CD4-positive, alpha-beta memory T cell (primary cell): ENCODE data around the gene GNG7. TPM values are rescaled to one million over a fixed set of nuclear protein-coding genes. Genes with fewer than 3 reads are reported as not detected.
A peak's percentile ranks its signal among the peaks of the same experiment; 100 is the strongest.

Source experiments
- CTCF ChIA-PET: fragments of 350-600 bp; sonication (Branson Sonifier 250); formaldehyde crosslinking; loops from one replicate; lab custom pipeline; 2021; ENCODE audit warnings: inconsistent platforms; ENCODE audit not compliant: partially characterized antibody; lab: Charles Lee
- POLR2A ChIA-PET: fragments of 350-600 bp; sonication (Branson Sonifier 250); formaldehyde crosslinking; loops from one replicate; lab custom pipeline; 2021; ENCODE audit not compliant: partially characterized antibody; lab: Charles Lee
- DNase-seq, 5 donors: peaks; one replicate each; pipeline versions ENCODE4 v3.0.0 to v3.0.0-alpha.2; 2020 to 2022; ENCODE audit warnings: mixed read lengths in 1 of 5
- H3K27ac ChIP-seq: one replicate; pipeline ENCODE4 v1.7.0; 2013; ENCODE audit warnings: low read depth, low read length
- H3K27me3 ChIP-seq: 2 replicates; pipeline ENCODE4 v1.7.0; 2013; ENCODE audit warnings: mild to moderate bottlenecking, low read length, moderate library complexity; ENCODE audit not compliant: insufficient read depth
- H3K36me3 ChIP-seq: 2 replicates; pipeline ENCODE4 v1.7.0; 2013; ENCODE audit warnings: mild to moderate bottlenecking, low read length, moderate library complexity; ENCODE audit not compliant: insufficient read depth
- H3K4me1 ChIP-seq: 2 replicates; pipeline ENCODE4 v1.7.0; 2013; ENCODE audit warnings: mild to moderate bottlenecking, low read length, moderate library complexity; ENCODE audit not compliant: insufficient read depth
- H3K4me3 ChIP-seq, 2 donors: one replicate each; pipeline ENCODE4 v1.7.0; 2013; ENCODE audit warnings: low read length in 2 of 2, mild to moderate bottlenecking in 1 of 2
- H3K9me3 ChIP-seq, 2 donors: one replicate each; pipeline ENCODE4 v1.7.0; 2013; ENCODE audit warnings: low read length in 2 of 2, control low read depth in 1 of 2; ENCODE audit not compliant: control insufficient read depth in 1 of 2
- H3K27ac Mint-ChIP-seq, 7 donors: one replicate each; pipeline ENCODE4 v1.8.0; 2020 to 2021; ENCODE audit warnings: mixed read lengths in 7 of 7, mild to moderate bottlenecking in 6 of 7, inconsistent platforms in 3 of 7, moderate library complexity in 3 of 7
- H3K27me3 Mint-ChIP-seq, 2 donors: one replicate each; pipeline ENCODE4 v1.8.0; 2020 to 2021; ENCODE audit warnings: mixed read lengths in 2 of 2
- H3K36me3 Mint-ChIP-seq, 2 donors: one replicate each; pipeline ENCODE4 v1.8.0; 2020 to 2021; ENCODE audit warnings: mixed read lengths in 2 of 2, inconsistent platforms in 1 of 2, mild to moderate bottlenecking in 1 of 2
- H3K4me1 Mint-ChIP-seq, 4 donors: one replicate each; pipeline ENCODE4 v1.8.0; 2020 to 2021; ENCODE audit warnings: mixed read lengths in 4 of 4, mild to moderate bottlenecking in 1 of 4
- H3K4me3 Mint-ChIP-seq, 8 donors: one replicate each; pipeline ENCODE4 v1.8.0; 2020 to 2021; ENCODE audit warnings: mixed read lengths in 8 of 8, mild to moderate bottlenecking in 7 of 8, moderate library complexity in 6 of 8, inconsistent platforms in 3 of 8
- H3K9me3 Mint-ChIP-seq, 8 donors: one replicate each; pipeline ENCODE4 v1.8.0; 2020 to 2021; ENCODE audit warnings: mixed read lengths in 8 of 8, mild to moderate bottlenecking in 5 of 8, inconsistent platforms in 3 of 8, moderate library complexity in 1 of 8
- intact Hi-C: fragments of 100-400 bp; cut with micrococcal nuclease; formaldehyde crosslinking; loops from one replicate; pipeline ENCODE4 v1.15.1; 2023
- polyA plus RNA-seq, 2 donors: library from polyadenylated mRNA; unstranded; fragments of 300-500 nt; fragmentation: Illumina TruSeq; gene quantifications; one replicate each; pipeline ENCODE4 v1.2.3, GENCODE V29; 2021
- total RNA-seq, 2 experiments: library from RNA; stranded (reverse); gene quantifications; one replicate each; pipeline ENCODE4 v1.2.3, GENCODE V29; 2021

GNG7 gene
- total and polyA plus RNA-seq, 4 experiments from 2014 or later, result 1.9 to 4.2 (median 3.2) TPM

DNA sequence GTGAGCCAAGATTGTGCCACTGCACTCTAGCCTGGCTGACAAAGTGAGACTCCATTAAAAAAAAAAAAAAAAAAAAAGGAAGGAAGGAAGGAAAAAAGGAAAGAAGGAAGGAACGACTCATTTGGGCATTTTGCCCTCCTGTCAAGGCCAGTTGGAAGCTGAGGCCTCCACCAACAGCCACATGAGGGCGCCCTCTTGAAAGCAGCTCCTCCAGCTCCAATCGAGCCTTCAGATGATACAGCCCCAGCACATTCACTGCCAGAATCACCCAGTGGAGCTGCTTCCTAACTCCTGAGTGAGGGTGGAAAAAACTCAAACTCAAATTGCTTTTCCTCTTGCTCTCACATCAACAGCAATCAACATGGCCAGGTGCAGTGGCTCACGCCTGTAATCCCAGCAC is 40.9 kb downstream of the GNG7 start:
- no peaks in the 10 kb centered on the region for H3K36me3 ChIP-seq
- no peaks in the 10 kb centered on the region for H3K4me1 ChIP-seq
- H3K9me3 ChIP-seq, result no peaks in the 10 kb centered on the region
- H3K27me3 ChIP-seq, result no peaks in the 10 kb centered on the region
- ChIA-PET CTCF (interaction anchor here (0.7 to 2.1 kb wide), 2 partner anchors 11 to 13 kb away, joined by 4 to 6 read pairs; no protein-coding TSS in a partner anchor), POLR2A (no interaction called here)
- H3K9me3 Mint-ChIP-seq, result peaks cover 0 to 10% (median 0%) of the 10 kb centered on the region in 8 donors
- H3K27ac Mint-ChIP-seq, result no peak overlapping the region
- no peak overlapping the region for H3K27ac ChIP-seq
- no peaks in the 10 kb centered on the region for H3K27me3 Mint-ChIP-seq
- peaks cover 0 to 3% of the 10 kb centered on the region in 2 donors for H3K36me3 Mint-ChIP-seq
- H3K4me1 Mint-ChIP-seq, result no peaks in the 10 kb centered on the region
- no peak overlapping the region for H3K4me3 ChIP-seq
- no peak overlapping the region for H3K4me3 Mint-ChIP-seq
- intact Hi-C loops, result no loop called here
- no peak for DNase-seq

DNA sequence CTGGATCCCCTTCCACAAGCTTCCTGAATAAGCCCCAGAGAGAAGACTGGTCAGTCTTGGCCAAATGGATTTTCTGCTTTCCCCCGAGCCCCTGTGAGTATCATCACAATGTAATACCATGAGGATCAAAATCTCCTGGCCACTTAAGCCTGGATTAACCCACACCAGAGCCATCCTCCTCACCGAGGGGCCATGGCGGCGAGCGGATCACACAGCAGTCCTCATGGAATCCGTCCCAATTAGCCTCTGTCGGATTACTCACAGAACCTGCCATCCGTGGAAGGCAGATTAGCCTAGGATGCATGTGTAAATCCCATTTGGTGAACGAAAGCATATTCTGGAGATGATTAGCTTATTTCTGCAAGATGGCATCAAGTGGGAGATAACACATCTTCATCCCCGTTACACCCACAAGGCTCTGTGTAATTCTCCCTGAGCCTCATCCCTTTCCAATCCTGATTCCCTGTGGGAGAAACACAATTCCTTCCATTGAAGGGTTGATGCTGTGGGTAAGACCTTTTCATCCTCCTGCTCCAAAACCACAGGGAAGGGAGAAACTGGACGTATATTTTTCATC is 42.5 kb downstream of the GNG7 start:
- H3K9me3 Mint-ChIP-seq, result peaks cover 0 to 10% (median 0%) of the 10 kb centered on the region in 8 donors
- H3K36me3 ChIP-seq, result no peaks in the 10 kb centered on the region
- no peaks in the 10 kb centered on the region for H3K4me1 Mint-ChIP-seq
- H3K27ac ChIP-seq, result no peak overlapping the region
- no peak overlapping the region for H3K4me3 ChIP-seq
- no peaks in the 10 kb centered on the region for H3K9me3 ChIP-seq
- H3K36me3 Mint-ChIP-seq, result peaks cover 0 to 3% of the 10 kb centered on the region in 2 donors
- no peaks in the 10 kb centered on the region for H3K27me3 ChIP-seq
- CTCF ChIA-PET, result interaction anchor here (1.1 kb wide), 1 partner anchor 12 kb away, joined by 5 read pairs; no protein-coding TSS in a partner anchor
- H3K27me3 Mint-ChIP-seq, result peaks cover 0 to 2% of the 10 kb centered on the region in 2 donors
- H3K27ac Mint-ChIP-seq, result no peak overlapping the region
- no peaks in the 10 kb centered on the region for H3K4me1 ChIP-seq
- POLR2A ChIA-PET, result no interaction called here
- DNase-seq, result no peak
- intact Hi-C loops, result no loop called here
- no peak overlapping the region for H3K4me3 Mint-ChIP-seq

DNA sequence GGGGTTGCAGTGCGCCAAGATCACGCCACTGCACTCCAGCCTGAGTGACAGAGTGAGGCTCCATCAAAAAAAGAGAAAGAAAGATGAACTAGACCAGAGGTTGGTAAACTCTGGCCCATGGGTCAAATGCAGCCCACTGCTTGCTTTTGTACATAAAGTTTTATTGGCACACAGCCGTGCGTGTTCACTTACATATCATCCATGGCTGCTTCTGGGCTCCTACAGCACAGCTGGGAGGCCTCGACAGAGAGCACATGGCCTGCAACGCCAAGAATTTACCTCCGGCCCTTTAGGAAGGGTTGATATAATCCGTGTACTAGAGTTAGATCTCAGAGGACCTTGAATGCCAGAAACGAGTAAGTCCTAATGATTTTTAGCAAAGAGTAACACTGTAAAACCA is 46.0 kb downstream of the GNG7 start:
- ChIA-PET CTCF (no interaction called here), POLR2A (no interaction called here)
- H3K4me3 Mint-ChIP-seq, result no peak overlapping the region
- intact Hi-C loops, result no loop called here
- H3K27ac ChIP-seq, result no peak overlapping the region
- H3K9me3 Mint-ChIP-seq, result peaks cover 0 to 1% (median 0%) of the 10 kb centered on the region in 8 donors
- no peak overlapping the region for H3K4me3 ChIP-seq
- H3K27me3 Mint-ChIP-seq, result peaks cover 0 to 2% of the 10 kb centered on the region in 2 donors
- no peaks in the 10 kb centered on the region for H3K4me1 ChIP-seq
- peaks cover 0 to 3% of the 10 kb centered on the region in 2 donors for H3K36me3 Mint-ChIP-seq
- H3K36me3 ChIP-seq, result no peaks in the 10 kb centered on the region
- H3K27ac Mint-ChIP-seq, result no peak overlapping the region
- no peak for DNase-seq
- H3K27me3 ChIP-seq, result no peaks in the 10 kb centered on the region
- no peaks in the 10 kb centered on the region for H3K9me3 ChIP-seq
- H3K4me1 Mint-ChIP-seq, result no peaks in the 10 kb centered on the region

- H3K4me3 Mint-ChIP-seq, result no peak overlapping the region
- intact Hi-C loops, result no loop called here
- Histone ChIP-seq H3K9me3 (no peaks in the 10 kb centered on the region), H3K4me1 (no peaks in the 10 kb centered on the region), H3K27ac (no peak overlapping the region), H3K27me3 (no peaks in the 10 kb centered on the region), H3K4me3 (no peak overlapping the region), H3K36me3 (no peaks in the 10 kb centered on the region)
- H3K36me3 Mint-ChIP-seq, result peaks cover 0 to 3% of the 10 kb centered on the region in 2 donors
- H3K27ac Mint-ChIP-seq, result no peak overlapping the region
- H3K4me1 Mint-ChIP-seq, result no peaks in the 10 kb centered on the region
- peaks cover 0 to 2% of the 10 kb centered on the region in 2 donors for H3K27me3 Mint-ChIP-seq
- no peak for DNase-seq
- CTCF ChIA-PET, result interaction anchor here (0.6 to 0.9 kb wide), 2 partner anchors 95 to 218 kb away, joined by 3 to 4 read pairs; no protein-coding TSS in a partner anchor
- no peaks in the 10 kb centered on the region for H3K9me3 Mint-ChIP-seq
- POLR2A ChIA-PET, result interaction anchor here (0.9 kb wide), 1 partner anchor 178 kb away, joined by 3 read pairs; the partner anchor contains the start of gene GADD45B
Measured at GRCh38 chr19:2653710-2654707, 48.5 kb downstream of the GNG7 start.

DNA sequence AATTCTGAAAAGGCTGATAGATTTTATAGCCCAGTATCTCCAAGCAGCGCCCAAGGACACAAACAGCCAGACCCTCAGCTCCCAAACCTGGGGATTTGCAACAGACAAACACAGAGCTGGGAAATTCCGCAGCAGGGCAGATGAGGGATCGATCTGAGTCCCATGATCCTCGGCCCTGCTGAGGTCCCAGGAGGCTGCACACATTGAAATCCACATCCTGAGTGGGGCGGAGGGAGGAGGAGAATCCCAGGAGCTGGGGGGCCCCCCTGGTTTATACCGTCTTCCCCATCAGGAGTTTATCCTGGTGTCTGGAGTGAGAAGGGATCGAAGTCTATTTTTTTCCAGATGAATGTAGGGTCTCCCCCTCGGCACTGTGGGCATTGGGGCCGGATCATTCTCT is 49.3 kb downstream of the GNG7 start:
- CTCF ChIA-PET, result interaction anchor here (0.6 kb wide), 1 partner anchor 96 kb away, joined by 4 read pairs; no protein-coding TSS in a partner anchor
- H3K36me3 Mint-ChIP-seq, result no peaks in the 10 kb centered on the region
- intact Hi-C loops, result no loop called here
- H3K4me1 Mint-ChIP-seq, result peaks cover 0 to 1% (median 0%) of the 10 kb centered on the region in 4 donors
- H3K4me3 Mint-ChIP-seq, result no peak overlapping the region
- Histone ChIP-seq H3K4me1 (no peaks in the 10 kb centered on the region), H3K27me3 (no peaks in the 10 kb centered on the region), H3K9me3 (no peaks in the 10 kb centered on the region), H3K27ac (no peak overlapping the region), H3K36me3 (no peaks in the 10 kb centered on the region), H3K4me3 (no peak overlapping the region)
- H3K27ac Mint-ChIP-seq, result no peak overlapping the region
- POLR2A ChIA-PET, result no interaction called here
- DNase-seq, result no peak
- no peaks in the 10 kb centered on the region for H3K9me3 Mint-ChIP-seq
- H3K27me3 Mint-ChIP-seq, result peaks cover 0 to 2% of the 10 kb centered on the region in 2 donors

- intact Hi-C loops, result no loop called here
- H3K27ac Mint-ChIP-seq, result peak overlapping the region in 1 of 7 donors; percentile 73
Measured at GRCh38 chr19:2652504-2653099, 49.9 kb downstream of the GNG7 start.

More at GRCh38 chr19:2652504-2653099, 49.9 kb downstream of the GNG7 start:
- Mint-ChIP-seq H3K4me1 (peaks cover 0 to 1% (median 0%) of the 10 kb centered on the region in 4 donors), H3K36me3 (no peaks in the 10 kb centered on the region), H3K9me3 (no peaks in the 10 kb centered on the region), H3K4me3 (no peak overlapping the region), H3K27me3 (peaks cover 0 to 2% of the 10 kb centered on the region in 2 donors)
- H3K9me3 ChIP-seq, result no peaks in the 10 kb centered on the region
- no peaks in the 10 kb centered on the region for H3K36me3 ChIP-seq
- no peak for DNase-seq
- no peaks in the 10 kb centered on the region for H3K4me1 ChIP-seq
- H3K4me3 ChIP-seq, result no peak overlapping the region
- ChIA-PET POLR2A (no interaction called here), CTCF (no interaction called here)
- no peaks in the 10 kb centered on the region for H3K27me3 ChIP-seq
- no peak overlapping the region for H3K27ac ChIP-seq
